Tibial nerve (tissue), 4 donors: ENCODE data around the gene OLFM1.
"Not testable (repeated sequence)": the region's sequence is repeated elsewhere in the genome, so short reads cannot be mapped to it uniquely, and the experiment has no call there.

Experiments
- EP300 ChIP-seq, 2 donors: sonication (generic); formaldehyde crosslinking; IDR thresholded peaks; one replicate each; pipeline ENCODE4 v1.6.1; 2017; ENCODE audit warnings: antibody characterized with exemption in 2 of 2, mild to moderate bottlenecking in 1 of 2
- POLR2A ChIP-seq, 2 donors: fragments of 450-650 bp; IDR thresholded peaks; one replicate each; pipeline ENCODE4 v1.6.1; 2017; ENCODE audit warnings: antibody characterized with exemption in 2 of 2, mild to moderate bottlenecking in 2 of 2, moderate library complexity in 2 of 2
- TF ChIP-seq, protein P1 (sequence below), 5 experiments: fragments of 200-600 bp in 3 of 5; fragments of 450-650 bp in 2 of 5; sonication (generic) in 3 of 5; IDR thresholded peaks; one replicate each; pipeline ENCODE4 v1.5.1; 2016 to 2019; ENCODE audit warnings: antibody characterized with exemption in 5 of 5, mild to moderate bottlenecking in 3 of 5, moderate library complexity in 2 of 5

DNA sequence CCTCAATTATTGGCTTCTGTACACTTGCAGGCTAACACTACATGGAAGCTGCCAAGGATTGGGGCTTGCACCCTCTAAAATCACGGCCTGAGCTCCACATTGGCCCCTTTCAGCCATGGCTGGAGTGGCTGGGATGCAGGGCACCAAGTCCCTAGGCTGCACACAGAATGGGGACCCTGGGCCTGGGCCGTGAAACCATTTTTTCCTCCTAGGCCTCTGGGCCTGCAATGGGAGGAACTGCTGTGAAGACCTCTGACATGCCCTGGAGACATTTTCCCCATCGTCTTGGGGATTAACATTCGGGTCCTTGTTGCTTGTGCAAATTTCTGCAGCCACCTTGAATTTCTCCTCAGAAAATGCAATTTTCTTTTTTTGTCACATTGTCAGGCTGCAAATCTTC lies 23.6 kb upstream of the OLFM1 start:
- TF ChIP-seq, protein P1, sequence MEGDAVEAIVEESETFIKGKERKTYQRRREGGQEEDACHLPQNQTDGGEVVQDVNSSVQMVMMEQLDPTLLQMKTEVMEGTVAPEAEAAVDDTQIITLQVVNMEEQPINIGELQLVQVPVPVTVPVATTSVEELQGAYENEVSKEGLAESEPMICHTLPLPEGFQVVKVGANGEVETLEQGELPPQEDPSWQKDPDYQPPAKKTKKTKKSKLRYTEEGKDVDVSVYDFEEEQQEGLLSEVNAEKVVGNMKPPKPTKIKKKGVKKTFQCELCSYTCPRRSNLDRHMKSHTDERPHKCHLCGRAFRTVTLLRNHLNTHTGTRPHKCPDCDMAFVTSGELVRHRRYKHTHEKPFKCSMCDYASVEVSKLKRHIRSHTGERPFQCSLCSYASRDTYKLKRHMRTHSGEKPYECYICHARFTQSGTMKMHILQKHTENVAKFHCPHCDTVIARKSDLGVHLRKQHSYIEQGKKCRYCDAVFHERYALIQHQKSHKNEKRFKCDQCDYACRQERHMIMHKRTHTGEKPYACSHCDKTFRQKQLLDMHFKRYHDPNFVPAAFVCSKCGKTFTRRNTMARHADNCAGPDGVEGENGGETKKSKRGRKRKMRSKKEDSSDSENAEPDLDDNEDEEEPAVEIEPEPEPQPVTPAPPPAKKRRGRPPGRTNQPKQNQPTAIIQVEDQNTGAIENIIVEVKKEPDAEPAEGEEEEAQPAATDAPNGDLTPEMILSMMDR (IDR thresholded peaks at IDR 0.05) = not testable (repeated sequence)
- TF ChIP-seq POLR2A, EP300 (IDR thresholded peaks at IDR 0.05): not testable (repeated sequence)
